Glutamatergic neuron (in vitro differentiated cells): ENCODE data around the gene FBP2. TPM values are rescaled to one million over a fixed set of nuclear protein-coding genes. Genes with fewer than 3 reads are reported as not detected.

Source experiments
- DNase-seq: peaks from one replicate; pipeline ENCODE4 v3.0.0; 2022
- H3K27ac Mint-ChIP-seq: one replicate; pipeline ENCODE4 v1.8.0; 2020; ENCODE audit warnings: mild to moderate bottlenecking, mixed read lengths, inconsistent platforms; ENCODE audit not compliant: unreplicated experiment
- H3K27me3 Mint-ChIP-seq: one replicate; pipeline ENCODE4 v1.8.0; 2020; ENCODE audit warnings: mild to moderate bottlenecking, moderate library complexity, mixed read lengths, inconsistent platforms; ENCODE audit not compliant: unreplicated experiment
- H3K36me3 Mint-ChIP-seq: one replicate; pipeline ENCODE4 v1.8.0; 2020; ENCODE audit warnings: mild to moderate bottlenecking, mixed read lengths, inconsistent platforms; ENCODE audit not compliant: unreplicated experiment
- H3K4me1 Mint-ChIP-seq: one replicate; pipeline ENCODE4 v1.8.0; 2020; ENCODE audit warnings: mild to moderate bottlenecking, low read depth, mixed read lengths, inconsistent platforms; ENCODE audit not compliant: unreplicated experiment
- H3K4me3 Mint-ChIP-seq: one replicate; pipeline ENCODE4 v1.8.0; 2020; ENCODE audit warnings: mild to moderate bottlenecking, mixed read lengths, inconsistent platforms; ENCODE audit not compliant: unreplicated experiment
- H3K9me3 Mint-ChIP-seq: one replicate; pipeline ENCODE4 v1.8.0; 2020; ENCODE audit warnings: mild to moderate bottlenecking, moderate library complexity, mixed read lengths, inconsistent platforms; ENCODE audit not compliant: unreplicated experiment
- total RNA-seq: library from RNA; stranded (reverse); fragmentation: NEBNext Ultra II Directional; extraction: Animal tissue kit (Norgen Biotek cat#: 25700); gene quantifications from one replicate; pipeline ENCODE4 v1.2.1, GENCODE V29; 2021; ENCODE audit not compliant: unreplicated experiment
- TF ChIP-seq, protein P1 (sequence below): fragments of 200-600 bp; sonication (generic); IDR thresholded peaks from one replicate; pipeline ENCODE4 v1.5.0; 2021; ENCODE audit not compliant: partially characterized antibody, unreplicated experiment

FBP2 gene
- total RNA-seq, 1 donor from 2014 or later: not detected

- TF ChIP-seq, protein P1, sequence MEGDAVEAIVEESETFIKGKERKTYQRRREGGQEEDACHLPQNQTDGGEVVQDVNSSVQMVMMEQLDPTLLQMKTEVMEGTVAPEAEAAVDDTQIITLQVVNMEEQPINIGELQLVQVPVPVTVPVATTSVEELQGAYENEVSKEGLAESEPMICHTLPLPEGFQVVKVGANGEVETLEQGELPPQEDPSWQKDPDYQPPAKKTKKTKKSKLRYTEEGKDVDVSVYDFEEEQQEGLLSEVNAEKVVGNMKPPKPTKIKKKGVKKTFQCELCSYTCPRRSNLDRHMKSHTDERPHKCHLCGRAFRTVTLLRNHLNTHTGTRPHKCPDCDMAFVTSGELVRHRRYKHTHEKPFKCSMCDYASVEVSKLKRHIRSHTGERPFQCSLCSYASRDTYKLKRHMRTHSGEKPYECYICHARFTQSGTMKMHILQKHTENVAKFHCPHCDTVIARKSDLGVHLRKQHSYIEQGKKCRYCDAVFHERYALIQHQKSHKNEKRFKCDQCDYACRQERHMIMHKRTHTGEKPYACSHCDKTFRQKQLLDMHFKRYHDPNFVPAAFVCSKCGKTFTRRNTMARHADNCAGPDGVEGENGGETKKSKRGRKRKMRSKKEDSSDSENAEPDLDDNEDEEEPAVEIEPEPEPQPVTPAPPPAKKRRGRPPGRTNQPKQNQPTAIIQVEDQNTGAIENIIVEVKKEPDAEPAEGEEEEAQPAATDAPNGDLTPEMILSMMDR: no peak
- Mint-ChIP-seq H3K27me3 (no peaks in the 10 kb centered on the region), H3K4me1 (no peaks in the 10 kb centered on the region), H3K4me3 (no peak overlapping the region), H3K27ac (no peak overlapping the region), H3K36me3 (no peaks in the 10 kb centered on the region), H3K9me3 (no peaks in the 10 kb centered on the region)
- no peak for DNase-seq
These were observed 60.0 kb downstream of the FBP2 start for GRCh38 chr9:94533601-94534000.

- Mint-ChIP-seq H3K9me3 (no peaks in the 10 kb centered on the region), H3K36me3 (no peaks in the 10 kb centered on the region), H3K27ac (no peak overlapping the region), H3K4me1 (no peaks in the 10 kb centered on the region), H3K27me3 (no peaks in the 10 kb centered on the region), H3K4me3 (no peak overlapping the region)
- TF ChIP-seq, protein P1: no peak
- no peak for DNase-seq
These were observed 60.5 kb downstream of the FBP2 start for GRCh38 chr9:94533155-94533554.

GRCh38 chr9:94528886-94529285 is 64.7 kb downstream of the FBP2 start:
- no peak overlapping the region for H3K4me3 Mint-ChIP-seq
- no peaks in the 10 kb centered on the region for H3K4me1 Mint-ChIP-seq
- no peaks in the 10 kb centered on the region for H3K9me3 Mint-ChIP-seq
- TF ChIP-seq, protein P1: no peak
- no peak for DNase-seq
- H3K36me3 Mint-ChIP-seq: no peaks in the 10 kb centered on the region
- no peaks in the 10 kb centered on the region for H3K27me3 Mint-ChIP-seq
- no peak overlapping the region for H3K27ac Mint-ChIP-seq

DNA sequence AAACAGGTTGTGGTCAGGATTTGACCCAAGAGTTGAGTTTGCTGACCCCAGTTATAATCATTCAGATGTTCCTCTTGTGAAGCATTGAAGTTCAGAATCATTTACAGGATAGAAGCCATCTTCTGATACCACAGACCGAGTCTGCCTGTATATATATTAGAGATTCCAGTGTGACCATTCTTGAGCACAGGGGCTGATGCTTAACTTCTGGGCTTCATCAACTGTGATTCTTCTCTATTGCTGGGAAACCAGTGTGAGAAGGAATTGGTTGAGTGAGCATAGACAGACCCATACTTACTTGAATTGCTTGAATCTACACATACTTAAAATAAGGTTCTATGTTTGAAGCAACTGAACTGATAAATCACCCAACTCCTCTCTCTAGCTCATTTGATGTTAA is 66.7 kb downstream of the FBP2 start:
- Mint-ChIP-seq H3K36me3 (no peaks in the 10 kb centered on the region), H3K4me3 (no peak overlapping the region), H3K9me3 (no peaks in the 10 kb centered on the region), H3K4me1 (no peaks in the 10 kb centered on the region), H3K27ac (no peak overlapping the region), H3K27me3 (no peaks in the 10 kb centered on the region)
- no peak for DNase-seq
- TF ChIP-seq, protein P1: no peak

- H3K9me3 Mint-ChIP-seq: no peaks in the 10 kb centered on the region
- no peaks in the 10 kb centered on the region for H3K36me3 Mint-ChIP-seq
- DNase-seq: no peak
- H3K4me3 Mint-ChIP-seq: no peak overlapping the region
- H3K27me3 Mint-ChIP-seq: no peaks in the 10 kb centered on the region
- H3K4me1 Mint-ChIP-seq: no peaks in the 10 kb centered on the region
- H3K27ac Mint-ChIP-seq: no peak overlapping the region
- TF ChIP-seq, protein P1: no peak
These were observed 67.4 kb downstream of the FBP2 start for GRCh38 chr9:94526271-94526670.
